ENCODE results near the gene GPR158. TPM values are rescaled to one million over a fixed set of nuclear protein-coding genes. Genes with fewer than 3 reads are reported as not detected.

GPR158 gene
- total and polyA plus RNA-seq, 2 experiments from 2014 or later: not detected

DNA sequence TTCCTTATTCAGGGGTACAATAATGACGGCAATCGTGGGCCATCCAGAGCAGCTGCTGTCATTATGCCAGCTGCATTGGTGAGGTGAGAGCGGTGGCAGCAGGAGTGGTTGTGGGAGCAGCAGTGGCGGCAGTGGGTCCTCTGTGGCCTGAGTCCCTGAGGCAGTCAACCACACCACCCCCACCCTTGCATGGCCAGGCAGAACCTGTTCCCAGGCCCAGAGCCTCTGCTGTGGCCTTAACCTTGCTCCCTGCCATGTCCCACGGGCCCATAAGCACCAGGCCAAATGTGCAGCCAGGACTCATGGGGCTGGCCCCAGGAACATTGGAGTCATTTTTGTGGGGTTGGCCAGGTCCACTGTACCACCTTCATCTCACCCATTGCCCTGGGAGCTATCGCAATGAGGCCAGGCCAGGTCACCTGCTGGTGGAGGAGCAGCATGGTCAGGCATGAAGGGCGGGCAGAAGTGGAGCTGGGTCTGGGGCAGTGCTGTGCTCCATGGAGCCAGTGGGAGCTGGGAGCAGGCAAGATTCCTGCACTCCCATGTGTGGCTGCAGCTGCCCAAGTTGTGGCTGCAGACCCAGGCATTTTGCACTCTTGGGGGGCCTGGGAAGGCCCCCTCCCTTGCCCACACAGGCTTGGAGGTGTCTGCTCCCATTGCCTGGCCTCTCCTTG is 213.5 kb downstream of the GPR158 start:
- Histone ChIP-seq H3K79me2 (ENCODE audit: insufficient read depth) (no peaks in the 10 kb centered on the region), H3K27me3 (replicated peaks; ENCODE audit: insufficient read depth) (no peaks in the 10 kb centered on the region), H3K4me1 (ENCODE audit: insufficient read depth) (no peaks in the 10 kb centered on the region), H2AFZ (no peak overlapping the region), H3K9me3 (ENCODE audit: low read depth) (no peaks in the 10 kb centered on the region), H3K4me2 (ENCODE audit: unreplicated experiment) (no peak overlapping the region), H3K36me3 (ENCODE audit: low read depth) (no peaks in the 10 kb centered on the region), H3K27ac (no peak overlapping the region), H3K9me2 (ENCODE audit: insufficient read depth) (no peaks in the 10 kb centered on the region), H3K9ac (no peak overlapping the region), H3K4me3 (no peak overlapping the region), H3F3A (ENCODE audit: insufficient read depth) (no peaks in the 10 kb centered on the region), H4K20me1 (ENCODE audit: insufficient read depth) (no peaks in the 10 kb centered on the region)
- in situ Hi-C loops (cut with MboI): no loop called here
- no peak for DNase-seq
- 17 to 35% methylated on average over 7 of the region's 7 CpGs for WGBS, 2 experiments (ENCODE audit: low coverage in 1 of 2, low lambda C conversion rate in 2 of 2, missing lambda C conversion rate in 2 of 2)
- TF ChIP-seq EZH2 (IDR thresholded peaks at IDR 0.05; ENCODE audit: insufficient read depth, poor library complexity, severe bottlenecking) (no peak), EZH2phosphoT487 (IDR thresholded peaks at IDR 0.05; ENCODE audit: insufficient read depth, low read depth) (no peak)

DNA sequence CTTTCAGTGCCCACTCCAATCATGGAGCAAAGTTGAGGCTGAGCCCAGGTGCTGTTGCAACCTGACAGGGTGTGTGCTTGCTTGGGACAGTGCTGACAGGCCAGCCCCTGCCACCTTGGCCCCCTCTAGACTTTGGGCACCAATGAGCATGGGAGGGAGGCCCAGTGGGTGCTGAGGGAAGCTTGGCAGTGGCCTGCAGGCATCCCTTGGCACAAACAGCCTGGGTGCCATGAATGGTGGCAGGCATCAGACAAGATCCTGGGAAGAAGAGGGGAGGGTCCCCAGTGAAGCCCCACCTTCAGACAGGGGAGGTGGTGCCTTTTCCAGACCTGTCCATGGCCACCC is 214.0 kb downstream of the GPR158 start:
- no peak overlapping the region for H3K9ac ChIP-seq
- DNase-seq: no peak
- no peaks in the 10 kb centered on the region for H3F3A ChIP-seq (ENCODE audit: insufficient read depth)
- H3K4me1 ChIP-seq (ENCODE audit: insufficient read depth): no peaks in the 10 kb centered on the region
- H3K9me2 ChIP-seq (ENCODE audit: insufficient read depth): no peaks in the 10 kb centered on the region
- no peak overlapping the region for H3K4me2 ChIP-seq (ENCODE audit: unreplicated experiment)
- no peak overlapping the region for H3K27ac ChIP-seq
- H2AFZ ChIP-seq: no peak overlapping the region
- no peaks in the 10 kb centered on the region for H3K36me3 ChIP-seq (ENCODE audit: low read depth)
- in situ Hi-C loops (cut with MboI): no loop called here
- TF ChIP-seq EZH2 (IDR thresholded peaks at IDR 0.05; ENCODE audit: insufficient read depth, poor library complexity, severe bottlenecking) (no peak), EZH2phosphoT487 (IDR thresholded peaks at IDR 0.05; ENCODE audit: insufficient read depth, low read depth) (no peak)
- no peaks in the 10 kb centered on the region for H3K9me3 ChIP-seq (ENCODE audit: low read depth)
- no peaks in the 10 kb centered on the region for H3K27me3 ChIP-seq (replicated peaks; ENCODE audit: insufficient read depth)
- H3K4me3 ChIP-seq: no peak overlapping the region
- no peaks in the 10 kb centered on the region for H3K79me2 ChIP-seq (ENCODE audit: insufficient read depth)
- H4K20me1 ChIP-seq (ENCODE audit: insufficient read depth): no peaks in the 10 kb centered on the region

DNA sequence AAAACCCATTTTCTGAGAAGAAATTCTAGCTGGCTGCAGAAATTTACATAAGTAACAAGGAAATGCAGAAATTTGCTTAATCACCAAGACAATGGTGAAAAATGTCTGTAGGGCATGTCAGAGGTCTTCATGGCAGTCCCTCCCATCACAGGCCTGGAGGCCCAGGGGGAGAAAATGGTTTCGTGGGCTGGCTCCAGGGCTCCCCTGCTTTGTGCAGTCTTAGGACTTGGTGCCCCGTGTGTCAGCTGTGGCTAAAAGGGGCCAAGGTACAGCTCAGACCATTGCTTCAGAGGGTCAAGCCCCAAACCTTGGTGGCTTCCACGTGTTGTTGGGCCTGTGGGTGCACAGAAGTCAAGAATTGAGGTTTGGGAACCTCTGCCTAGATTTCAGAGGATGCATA is 215.9 kb downstream of the GPR158 start:
- Histone ChIP-seq H2AFZ (no peak overlapping the region), H3K9ac (no peak overlapping the region), H3K4me3 (no peak overlapping the region), H3K4me2 (ENCODE audit: unreplicated experiment) (no peak overlapping the region), H3F3A (ENCODE audit: insufficient read depth) (no peaks in the 10 kb centered on the region), H3K4me1 (ENCODE audit: insufficient read depth) (no peaks in the 10 kb centered on the region), H3K27me3 (replicated peaks; ENCODE audit: insufficient read depth) (no peaks in the 10 kb centered on the region), H3K9me3 (ENCODE audit: low read depth) (no peaks in the 10 kb centered on the region), H3K36me3 (ENCODE audit: low read depth) (no peaks in the 10 kb centered on the region), H4K20me1 (ENCODE audit: insufficient read depth) (no peaks in the 10 kb centered on the region), H3K9me2 (ENCODE audit: insufficient read depth) (no peaks in the 10 kb centered on the region), H3K27ac (no peak overlapping the region), H3K79me2 (ENCODE audit: insufficient read depth) (no peaks in the 10 kb centered on the region)
- 6% methylated on average over 3 of the region's 3 CpGs for WGBS, 2 experiments (ENCODE audit: low coverage in 1 of 2, low lambda C conversion rate in 2 of 2, missing lambda C conversion rate in 2 of 2)
- DNase-seq: no peak
- in situ Hi-C loops (cut with MboI): no loop called here
- TF ChIP-seq EZH2phosphoT487 (IDR thresholded peaks at IDR 0.05; ENCODE audit: insufficient read depth, low read depth): no peak
- no peak for TF ChIP-seq EZH2 (IDR thresholded peaks at IDR 0.05; ENCODE audit: insufficient read depth, poor library complexity, severe bottlenecking)

DNA sequence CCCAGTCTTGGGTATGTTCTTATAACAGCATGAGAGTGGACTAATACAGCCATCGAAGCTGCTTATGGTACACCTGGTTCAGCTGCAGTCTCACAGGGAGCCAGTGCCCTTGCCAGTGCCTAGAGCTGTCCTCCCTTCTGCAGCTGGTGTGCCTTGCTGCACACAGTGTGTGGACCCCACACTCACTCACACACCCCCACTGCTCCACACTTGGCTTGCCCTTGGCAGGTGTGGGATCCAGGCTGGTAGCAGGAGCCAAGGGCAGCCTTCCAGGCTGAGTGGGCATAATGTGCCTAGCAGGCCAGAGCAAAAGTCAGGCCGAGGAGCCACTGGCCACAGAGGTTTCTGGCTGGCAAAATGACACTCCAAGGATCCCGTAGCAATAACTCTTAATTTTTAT is 217.3 kb downstream of the GPR158 start:
- Histone ChIP-seq H3K9me3 (ENCODE audit: low read depth) (no peaks in the 10 kb centered on the region), H3K9ac (no peak overlapping the region), H3K27ac (no peak overlapping the region), H2AFZ (no peak overlapping the region), H3F3A (ENCODE audit: insufficient read depth) (no peaks in the 10 kb centered on the region), H3K4me2 (ENCODE audit: unreplicated experiment) (no peak overlapping the region), H3K4me1 (ENCODE audit: insufficient read depth) (no peaks in the 10 kb centered on the region), H3K9me2 (ENCODE audit: insufficient read depth) (no peaks in the 10 kb centered on the region), H3K36me3 (ENCODE audit: low read depth) (no peaks in the 10 kb centered on the region), H4K20me1 (ENCODE audit: insufficient read depth) (no peaks in the 10 kb centered on the region), H3K79me2 (ENCODE audit: insufficient read depth) (no peaks in the 10 kb centered on the region), H3K27me3 (replicated peaks; ENCODE audit: insufficient read depth) (no peaks in the 10 kb centered on the region), H3K4me3 (no peak overlapping the region)
- in situ Hi-C loops (cut with MboI): no loop called here
- DNase-seq: no peak
- 2 to 7% methylated on average over 3 of the region's 3 CpGs for WGBS, 2 experiments (ENCODE audit: low coverage in 1 of 2, low lambda C conversion rate in 2 of 2, missing lambda C conversion rate in 2 of 2)
- no peak for TF ChIP-seq EZH2 (IDR thresholded peaks at IDR 0.05; ENCODE audit: insufficient read depth, poor library complexity, severe bottlenecking)
- TF ChIP-seq EZH2phosphoT487 (IDR thresholded peaks at IDR 0.05; ENCODE audit: insufficient read depth, low read depth): no peak

DNA sequence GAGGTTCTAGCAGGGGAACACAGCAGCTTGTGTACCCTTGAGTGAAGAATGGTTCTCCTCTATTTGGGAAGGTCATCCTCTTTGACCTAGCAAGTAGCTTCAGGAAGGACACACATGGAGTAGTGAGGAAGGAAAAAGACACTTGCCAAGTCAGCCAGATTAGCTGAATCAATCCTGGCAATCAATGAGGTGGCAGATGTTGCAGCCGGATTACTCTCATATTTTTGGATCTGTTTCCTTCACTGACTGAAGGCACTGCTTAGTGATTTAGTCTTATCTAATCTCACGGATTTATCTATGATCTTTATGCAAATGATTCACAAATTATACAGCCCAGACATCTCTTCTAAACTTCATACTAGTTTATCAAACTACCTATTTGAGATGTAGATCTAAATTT is 218.8 kb downstream of the GPR158 start:
- Histone ChIP-seq H3K9me3 (ENCODE audit: low read depth) (no peaks in the 10 kb centered on the region), H3K4me1 (ENCODE audit: insufficient read depth) (no peaks in the 10 kb centered on the region), H3K4me2 (ENCODE audit: unreplicated experiment) (no peak overlapping the region), H3K27ac (no peak overlapping the region), H3K36me3 (ENCODE audit: low read depth) (no peaks in the 10 kb centered on the region), H4K20me1 (ENCODE audit: insufficient read depth) (no peaks in the 10 kb centered on the region), H3K4me3 (no peak overlapping the region), H3K9ac (no peak overlapping the region), H2AFZ (no peak overlapping the region), H3K27me3 (replicated peaks; ENCODE audit: insufficient read depth) (no peaks in the 10 kb centered on the region), H3F3A (ENCODE audit: insufficient read depth) (no peaks in the 10 kb centered on the region), H3K79me2 (ENCODE audit: insufficient read depth) (no peaks in the 10 kb centered on the region), H3K9me2 (ENCODE audit: insufficient read depth) (no peaks in the 10 kb centered on the region)
- TF ChIP-seq EZH2 (IDR thresholded peaks at IDR 0.05; ENCODE audit: insufficient read depth, poor library complexity, severe bottlenecking) (no peak), EZH2phosphoT487 (IDR thresholded peaks at IDR 0.05; ENCODE audit: insufficient read depth, low read depth) (no peak)
- in situ Hi-C loops (cut with MboI): no loop called here
- no peak for DNase-seq
- WGBS, 2 experiments (ENCODE audit: low coverage in 1 of 2, low lambda C conversion rate in 2 of 2, missing lambda C conversion rate in 2 of 2): 11 to 29% methylated on average over 2 of the region's 2 CpGs

Data from GM23248 (cell line).